Measurements from ENCODE around the gene APLP2.
"Not testable (repeated sequence)": the region's sequence is repeated elsewhere in the genome, so short reads cannot be mapped to it uniquely, and the experiment has no call there.

Gene APLP2

DNA sequence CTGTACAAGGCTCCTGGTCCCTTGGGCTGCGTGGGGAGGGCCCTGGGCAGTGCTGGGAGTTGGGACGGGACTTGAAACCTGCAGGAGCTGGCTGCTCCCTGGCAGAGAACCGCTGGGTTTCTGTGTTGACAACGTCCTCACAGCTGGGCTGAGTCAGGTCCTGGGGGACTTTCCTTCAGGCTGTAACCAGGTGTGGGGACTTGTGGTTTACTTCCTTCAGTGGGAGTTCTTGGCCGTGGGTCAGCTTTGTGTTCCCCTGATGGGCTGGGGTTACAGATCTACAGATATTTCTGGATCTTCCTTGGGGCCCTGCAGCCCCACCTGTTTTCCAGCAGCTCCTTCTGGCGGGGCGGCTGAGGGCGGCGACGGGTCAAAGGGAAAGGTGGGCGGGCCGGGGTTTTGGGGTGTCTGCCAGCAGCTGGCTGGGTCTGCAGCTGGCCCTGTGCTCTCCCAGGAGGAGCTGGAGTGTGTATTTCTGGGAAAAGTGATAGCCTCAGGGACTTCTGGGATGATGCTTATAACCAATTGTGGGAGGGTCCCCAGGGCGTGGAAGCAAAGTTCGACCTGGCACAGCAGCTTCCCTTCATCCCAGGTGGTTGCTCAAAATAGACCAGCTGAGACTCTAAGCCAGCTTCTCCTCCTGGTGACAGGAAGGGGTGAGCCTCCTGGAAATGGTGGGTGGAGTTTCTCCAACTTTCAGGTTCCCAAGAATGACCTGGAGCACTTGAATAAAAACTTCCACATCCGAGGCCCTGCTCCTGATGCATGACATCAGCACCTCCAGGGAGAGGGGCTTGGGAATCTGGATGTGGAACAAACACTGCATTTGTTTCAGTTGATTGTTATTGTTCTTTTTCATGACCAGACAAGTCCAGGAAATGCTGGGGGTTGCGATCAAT, 109.0 kb downstream of the APLP2 start:
- DNase-seq, result no peak

GRCh38 chr11:130179396-130180306, 110.0 kb downstream of the APLP2 start:
- DNase-seq, result no peak

DNA sequence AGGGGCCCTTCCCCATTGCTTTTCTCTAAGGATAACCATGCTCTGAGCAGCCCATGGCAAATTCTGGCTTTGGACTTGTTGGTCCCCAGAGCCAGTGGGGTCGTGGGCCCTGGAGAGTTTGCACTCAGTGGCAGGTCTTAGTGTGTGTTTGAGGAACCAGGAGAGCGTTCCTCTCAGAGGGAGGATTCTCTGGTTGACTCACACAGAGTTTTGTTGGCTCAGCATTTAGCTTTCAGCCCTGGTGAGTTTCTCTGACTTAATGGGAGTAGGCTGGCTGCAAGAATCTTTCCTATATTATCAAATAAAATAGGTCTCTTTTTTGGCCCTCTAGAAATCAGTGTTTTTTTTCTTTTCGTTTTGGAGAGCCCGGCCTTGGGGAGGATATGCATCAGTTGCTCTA, 110.8 kb downstream of the APLP2 start:
- DNase-seq, result no peak

- DNase-seq, result no peak
Observed at GRCh38 chr11:130180896-130181294, 111.2 kb downstream of the APLP2 start.

- DNase-seq, result no peak
Observed at GRCh38 chr11:130181295-130182272, 111.9 kb downstream of the APLP2 start.

DNA sequence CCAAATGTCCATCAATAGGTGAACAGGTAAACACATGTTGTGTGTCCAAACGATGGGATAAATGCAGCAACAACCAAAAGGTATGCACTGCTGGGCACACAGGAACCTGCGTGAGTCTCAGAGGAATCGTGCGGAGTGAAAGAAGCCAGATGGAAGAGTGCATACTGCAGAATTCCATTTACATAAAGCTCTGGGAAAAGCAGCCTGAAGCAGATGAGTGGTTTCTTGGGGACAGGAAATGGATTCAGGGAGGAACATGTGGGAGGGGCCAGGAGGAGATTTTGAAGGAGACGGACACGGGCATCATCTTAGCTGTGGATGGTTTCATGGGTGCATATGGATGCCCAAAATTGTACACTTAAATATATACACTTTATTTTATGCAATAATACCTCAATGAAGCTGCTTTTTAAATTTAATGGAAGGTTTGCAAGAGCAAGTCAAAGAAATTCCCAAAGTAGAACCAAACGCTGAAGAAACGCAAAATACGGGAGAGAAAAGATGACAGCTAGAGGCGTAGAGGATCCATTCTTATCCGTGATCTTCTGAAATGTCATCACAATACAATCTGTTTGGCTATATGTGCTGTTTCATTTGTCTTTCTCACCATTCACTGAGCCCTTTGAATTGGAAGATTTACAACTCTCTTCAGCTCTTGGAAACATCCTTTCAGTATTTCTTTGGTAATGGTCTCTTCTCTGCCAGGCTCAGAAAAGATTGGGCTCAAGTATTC, 114.3 kb downstream of the APLP2 start:
- no peak for DNase-seq

DNA sequence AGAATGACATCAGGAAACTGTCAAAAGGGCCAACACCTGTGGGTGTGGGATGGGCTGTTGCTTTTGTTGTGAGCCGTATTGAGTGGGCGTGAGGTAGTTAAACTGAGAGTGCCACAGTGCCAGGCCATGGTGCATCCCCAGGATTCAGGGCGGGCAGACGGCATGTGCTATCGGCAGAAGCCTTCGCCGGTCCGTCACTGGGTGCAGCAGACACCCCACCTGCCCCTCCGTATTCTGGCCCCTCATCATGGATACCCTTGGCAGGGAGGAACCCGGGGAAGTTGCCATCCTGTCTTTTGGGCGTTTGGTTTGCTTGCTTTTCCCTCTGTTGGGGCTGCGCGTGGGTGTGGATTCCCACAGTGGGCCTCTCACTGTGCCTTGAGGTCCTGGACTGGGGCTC, 117.4 kb downstream of the APLP2 start:
- no peak for DNase-seq

DNA sequence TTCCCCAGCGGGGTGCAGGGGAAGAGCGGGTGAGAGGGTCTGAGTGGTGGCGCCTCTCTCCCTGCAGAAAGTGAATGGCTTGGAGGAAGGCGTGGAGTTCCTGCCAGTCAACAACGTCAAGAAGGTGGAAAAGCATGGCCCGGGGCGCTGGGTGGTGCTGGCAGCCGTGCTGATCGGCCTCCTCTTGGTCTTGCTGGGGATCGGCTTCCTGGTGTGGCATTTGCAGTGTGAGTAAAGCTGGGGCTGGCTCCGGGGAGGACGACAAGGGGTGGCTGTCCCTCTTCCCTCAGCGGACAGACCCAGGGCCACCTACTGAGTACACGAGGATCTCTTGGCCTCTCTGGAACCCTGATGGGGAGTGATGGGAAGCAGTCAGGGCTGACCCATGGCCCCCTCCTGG, 118.4 kb downstream of the APLP2 start:
- DNase-seq, result no peak

DNA sequence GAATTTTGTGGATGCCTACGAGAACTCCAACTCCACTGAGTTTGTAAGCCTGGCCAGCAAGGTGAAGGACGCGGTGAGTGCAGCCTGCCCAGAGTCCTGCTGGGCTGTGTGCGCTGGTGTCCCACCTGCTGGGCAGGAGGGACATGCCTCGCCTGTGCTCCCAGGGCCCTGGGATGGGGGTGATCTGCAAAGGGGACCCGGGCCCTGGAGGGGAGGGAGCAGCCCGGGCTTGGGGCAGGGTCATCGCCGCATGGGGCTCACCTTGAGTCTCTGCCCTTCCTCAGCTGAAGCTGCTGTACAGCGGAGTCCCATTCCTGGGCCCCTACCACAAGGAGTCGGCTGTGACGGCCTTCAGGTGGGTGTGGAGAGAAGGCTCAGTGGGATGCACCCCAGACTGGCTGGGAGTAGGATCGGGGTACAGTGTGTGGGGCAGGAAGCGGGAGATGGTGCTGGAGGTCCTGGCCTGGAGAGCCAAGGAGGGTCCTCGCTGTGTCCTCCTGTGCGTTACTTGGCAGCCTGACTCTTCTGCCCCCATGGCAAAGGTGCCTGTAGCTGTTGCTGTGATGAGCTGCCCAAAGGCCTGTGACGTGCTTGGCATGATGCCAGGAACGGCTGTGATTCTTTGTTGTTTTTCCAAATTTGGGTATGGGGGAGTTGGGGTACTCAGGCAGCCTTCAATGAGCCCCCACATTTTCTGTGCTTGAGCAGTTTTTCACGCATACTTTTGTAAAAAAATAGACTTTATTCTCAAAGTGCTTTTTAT, 119.1 kb downstream of the APLP2 start:
- no peak for DNase-seq

DNA sequence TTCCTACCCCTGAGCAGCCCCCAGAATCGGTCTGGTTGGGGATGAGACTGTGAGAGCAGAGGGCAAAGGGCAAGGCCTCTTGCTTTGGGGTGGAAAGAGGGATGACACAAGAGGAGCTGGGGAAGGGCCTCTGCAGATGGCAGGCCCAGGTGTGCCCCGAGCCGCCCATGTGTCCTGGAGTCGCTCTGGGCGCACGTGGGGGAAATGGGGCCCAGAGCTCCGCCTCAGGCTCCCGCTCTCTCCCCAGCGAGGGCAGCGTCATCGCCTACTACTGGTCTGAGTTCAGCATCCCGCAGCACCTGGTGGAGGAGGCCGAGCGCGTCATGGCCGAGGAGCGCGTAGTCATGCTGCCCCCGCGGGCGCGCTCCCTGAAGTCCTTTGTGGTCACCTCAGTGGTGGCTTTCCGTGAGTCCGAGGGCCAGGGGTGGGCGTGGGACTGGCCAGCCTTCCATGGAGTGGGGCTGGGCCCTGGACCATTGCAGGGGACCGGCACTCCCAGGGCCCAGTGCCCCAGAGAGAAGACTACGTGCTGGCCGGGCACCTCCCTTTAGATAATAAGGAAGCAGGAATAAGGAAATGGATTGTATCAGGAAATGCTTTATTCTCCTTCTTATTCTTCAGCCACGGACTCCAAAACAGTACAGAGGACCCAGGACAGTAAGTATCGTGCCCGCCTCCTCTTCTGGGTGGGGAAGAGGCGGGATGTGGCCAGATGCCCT, 120.0 kb downstream of the APLP2 start:
- DNase-seq, result no peak

- DNase-seq, result no peak
Observed at GRCh38 chr11:130190371-130190881, 120.7 kb downstream of the APLP2 start.

DNA sequence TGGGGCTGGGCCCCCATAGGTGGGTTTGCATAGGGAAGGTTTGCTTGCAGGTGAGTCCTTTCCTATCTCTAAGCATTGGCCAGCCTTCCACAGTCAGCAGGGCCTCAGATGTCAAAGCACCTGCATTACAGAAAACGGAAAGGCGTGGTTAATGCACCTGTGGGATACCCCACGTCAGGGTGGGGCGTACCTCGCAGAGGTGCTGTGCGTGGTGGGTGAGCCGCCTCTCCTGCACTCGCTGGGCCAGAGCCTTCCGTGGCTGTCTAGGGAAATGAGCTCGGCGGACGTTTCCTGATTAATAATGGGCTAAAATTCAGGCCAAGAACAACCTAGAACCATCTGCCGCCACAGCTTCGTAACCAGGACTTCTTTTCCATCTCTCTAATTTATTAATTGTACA, 122.2 kb downstream of the APLP2 start:
- DNase-seq, result no peak

DNA sequence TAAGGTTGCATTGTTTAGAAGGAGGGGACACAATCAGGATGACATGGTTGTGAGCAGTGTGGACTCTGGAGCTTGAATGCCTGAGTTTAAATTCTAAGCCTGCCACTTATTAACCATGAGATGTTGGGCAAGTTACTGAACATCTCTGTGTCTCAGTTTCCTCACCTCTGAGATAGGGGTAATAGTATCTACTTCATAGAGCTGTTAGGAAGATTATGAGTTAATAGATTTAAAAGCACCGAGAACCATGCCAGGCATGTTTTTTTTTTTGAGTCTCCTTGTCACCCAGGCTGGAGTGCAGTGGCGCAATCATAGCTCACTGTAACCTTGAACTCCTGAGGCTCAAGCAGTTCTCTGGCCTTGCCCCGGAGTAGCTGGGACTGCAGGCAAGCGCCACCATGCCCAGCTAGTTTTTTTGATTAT, 123.2 kb downstream of the APLP2 start:
- no peak for DNase-seq

DNA sequence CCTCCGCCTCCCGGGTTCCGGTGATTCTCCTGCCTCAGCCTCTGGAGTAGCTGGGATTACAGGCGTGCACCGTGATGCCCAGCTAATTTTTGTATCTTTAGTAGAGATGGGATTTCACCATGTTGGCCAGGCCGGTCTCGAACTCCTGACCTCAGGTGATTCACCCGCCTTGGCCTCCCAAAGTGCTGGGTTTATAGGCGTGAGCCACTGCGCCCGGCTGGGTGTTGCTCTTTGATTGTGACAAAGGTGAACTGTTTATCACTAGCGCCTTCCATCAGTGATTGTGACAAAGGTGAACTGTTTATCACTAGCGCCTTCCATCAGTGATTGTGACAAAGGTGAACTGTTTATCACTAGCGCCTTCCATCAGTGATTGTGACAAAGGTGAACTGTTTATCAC, 123.9 kb downstream of the APLP2 start:
- not testable (repeated sequence) for DNase-seq

Measured in activated CD4-positive, alpha-beta T cell treated with anti-CD3 and anti-CD28 coated beads for 1 hour (primary cell).